DND-41 (cell line): ENCODE data around the gene TBC1D22A.

Experiments
- ATAC-seq: fragments of 200-7000 bp; cut with Tn5 transposase; 3 replicates; pipeline ENCODE4 v1.9.1; 2021; ENCODE audit warnings: low read depth; ENCODE audit not compliant: insufficient read depth
- DNase-seq: peaks from one replicate; pipeline ENCODE4 v3.0.0-alpha.2; 2020
- H2AFZ ChIP-seq: 2 replicates; pipeline ENCODE4 v1.6.0; 2012; ENCODE audit warnings: low read depth, low read length
- H3K27ac ChIP-seq: 2 replicates; pipeline ENCODE4 v1.5.1; 2012; ENCODE audit warnings: low read length, inconsistent platforms
- H3K27me3 ChIP-seq: fragments of 200-600 bp; sonication (generic); 2 replicates; pipeline ENCODE4 v1.6.0; 2012; ENCODE audit warnings: low read length, mild to moderate bottlenecking, inconsistent platforms; ENCODE audit not compliant: insufficient read depth, poor library complexity
- H3K36me3 ChIP-seq: 2 replicates; pipeline ENCODE4 v1.5.1; 2012; ENCODE audit warnings: low read length, inconsistent platforms; ENCODE audit not compliant: insufficient read depth
- H3K4me1 ChIP-seq: 2 replicates; pipeline ENCODE4 v1.5.1; 2012; ENCODE audit warnings: mild to moderate bottlenecking, low read length; ENCODE audit not compliant: insufficient read depth
- H3K4me2 ChIP-seq: 2 replicates; pipeline ENCODE4 v1.6.0; 2012; ENCODE audit warnings: mild to moderate bottlenecking, moderate library complexity, low read length, inconsistent platforms; ENCODE audit not compliant: insufficient read depth
- H3K4me3 ChIP-seq, 2 experiments: fragments of 200-600 bp in 1 of 2; shearing (Covaris generic) in 1 of 2; 2 replicates each; pipeline ENCODE4 v1.5.1; 2012 to 2016; ENCODE audit warnings: inconsistent platforms in 2 of 2, low read length in 2 of 2, mild to moderate bottlenecking in 2 of 2, low read depth in 1 of 2, moderate library complexity in 1 of 2
- H3K79me2 ChIP-seq: 2 replicates; pipeline ENCODE4 v1.6.0; 2012; ENCODE audit warnings: low read length, inconsistent platforms; ENCODE audit not compliant: insufficient read depth
- H3K9ac ChIP-seq: 2 replicates; pipeline ENCODE4 v1.6.0; 2012; ENCODE audit warnings: low read depth, mild to moderate bottlenecking, inconsistent platforms, low read length, moderate library complexity
- H3K9me3 ChIP-seq: 2 replicates; pipeline ENCODE4 v1.5.1; 2012; ENCODE audit warnings: low read length, moderate library complexity, mild to moderate bottlenecking, inconsistent platforms; ENCODE audit not compliant: insufficient read depth, severe bottlenecking
- H4K20me1 ChIP-seq: 2 replicates; pipeline ENCODE4 v1.6.0; 2012; ENCODE audit warnings: low read length; ENCODE audit not compliant: insufficient read depth
- CTCF ChIP-seq: IDR thresholded peaks from 2 replicates; pipeline ENCODE4 v1.5.1; 2012; ENCODE audit warnings: borderline replicate concordance, low read length, moderate library complexity, mild to moderate bottlenecking; ENCODE audit not compliant: poor library complexity, severe bottlenecking; ENCODE audit errors: extremely low read depth
- EZH2 ChIP-seq: IDR thresholded peaks from 3 replicates; pipeline ENCODE4 v1.6.1; 2012; ENCODE audit warnings: borderline replicate concordance, low read depth, mild to moderate bottlenecking, moderate library complexity, low read length, inconsistent platforms; ENCODE audit not compliant: severe bottlenecking

Gene TBC1D22A

GRCh38 chr22:46923394-46923793 lies 160.9 kb downstream of the TBC1D22A start:
- Histone ChIP-seq H3K36me3 (peaks cover 6% of the 10 kb centered on the region), H3K4me3 (no peak overlapping the region), H3K4me1 (no peaks in the 10 kb centered on the region), H3K27me3 (no peaks in the 10 kb centered on the region), H3K4me2 (no peak overlapping the region), H4K20me1 (no peaks in the 10 kb centered on the region), H3K27ac (no peak overlapping the region), H3K9ac (no peak overlapping the region), H2AFZ (no peak overlapping the region), H3K79me2 (no peaks in the 10 kb centered on the region), H3K9me3 (no peaks in the 10 kb centered on the region)
- no peak for TF ChIP-seq CTCF
- TF ChIP-seq EZH2: no peak
- ATAC-seq: no peak
- DNase-seq: no peak

GRCh38 chr22:46925818-46926217 lies 163.4 kb downstream of the TBC1D22A start:
- H3K4me1 ChIP-seq: no peaks in the 10 kb centered on the region
- H3K27ac ChIP-seq: no peak overlapping the region
- H4K20me1 ChIP-seq: no peaks in the 10 kb centered on the region
- H3K9me3 ChIP-seq: no peaks in the 10 kb centered on the region
- no peak for ATAC-seq
- H3K4me2 ChIP-seq: no peak overlapping the region
- TF ChIP-seq CTCF (no peak), EZH2 (no peak)
- no peaks in the 10 kb centered on the region for H3K79me2 ChIP-seq
- H3K27me3 ChIP-seq: no peaks in the 10 kb centered on the region
- no peak for DNase-seq
- no peak overlapping the region for H2AFZ ChIP-seq
- H3K36me3 ChIP-seq: peaks cover 5% of the 10 kb centered on the region
- H3K9ac ChIP-seq: no peak overlapping the region
- H3K4me3 ChIP-seq: no peak overlapping the region

- Histone ChIP-seq H2AFZ (no peak overlapping the region), H4K20me1 (no peaks in the 10 kb centered on the region), H3K27ac (no peak overlapping the region), H3K27me3 (no peaks in the 10 kb centered on the region), H3K79me2 (no peaks in the 10 kb centered on the region), H3K4me3 (no peak overlapping the region), H3K9me3 (no peaks in the 10 kb centered on the region), H3K4me1 (no peaks in the 10 kb centered on the region), H3K36me3 (peaks cover 5% of the 10 kb centered on the region; the same call in 1 of the 2 replicates), H3K9ac (no peak overlapping the region), H3K4me2 (no peak overlapping the region)
- ATAC-seq (no peak), DNase-seq (no peak)
- no peak for TF ChIP-seq EZH2
- no peak for TF ChIP-seq CTCF
Measured at GRCh38 chr22:46929046-46929709, 166.7 kb downstream of the TBC1D22A start.
